C4-2B (cell line): ENCODE data around the gene CDV3.

Experiments
- ZFX ChIP-seq: fragments of 450-650 bp; IDR thresholded peaks from 2 replicates; pipeline ENCODE4 v1.6.1; 2017
- TF ChIP-seq, protein P1 (sequence below): fragments of 450-650 bp; conservative IDR thresholded peaks from 2 replicates; pipeline ENCODE4 v1.5.1; 2017; ENCODE audit warnings: mild to moderate bottlenecking

- no peak for TF ChIP-seq ZFX
- TF ChIP-seq, protein P1, sequence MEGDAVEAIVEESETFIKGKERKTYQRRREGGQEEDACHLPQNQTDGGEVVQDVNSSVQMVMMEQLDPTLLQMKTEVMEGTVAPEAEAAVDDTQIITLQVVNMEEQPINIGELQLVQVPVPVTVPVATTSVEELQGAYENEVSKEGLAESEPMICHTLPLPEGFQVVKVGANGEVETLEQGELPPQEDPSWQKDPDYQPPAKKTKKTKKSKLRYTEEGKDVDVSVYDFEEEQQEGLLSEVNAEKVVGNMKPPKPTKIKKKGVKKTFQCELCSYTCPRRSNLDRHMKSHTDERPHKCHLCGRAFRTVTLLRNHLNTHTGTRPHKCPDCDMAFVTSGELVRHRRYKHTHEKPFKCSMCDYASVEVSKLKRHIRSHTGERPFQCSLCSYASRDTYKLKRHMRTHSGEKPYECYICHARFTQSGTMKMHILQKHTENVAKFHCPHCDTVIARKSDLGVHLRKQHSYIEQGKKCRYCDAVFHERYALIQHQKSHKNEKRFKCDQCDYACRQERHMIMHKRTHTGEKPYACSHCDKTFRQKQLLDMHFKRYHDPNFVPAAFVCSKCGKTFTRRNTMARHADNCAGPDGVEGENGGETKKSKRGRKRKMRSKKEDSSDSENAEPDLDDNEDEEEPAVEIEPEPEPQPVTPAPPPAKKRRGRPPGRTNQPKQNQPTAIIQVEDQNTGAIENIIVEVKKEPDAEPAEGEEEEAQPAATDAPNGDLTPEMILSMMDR = no peak
These were observed 23.9 kb upstream of the CDV3 start for GRCh38 chr3:133549565-133549964.
